Fibroblast of lung (primary cell): ENCODE data around the gene VPS29.
"Not testable (repeated sequence)": the region's sequence is repeated elsewhere in the genome, so short reads cannot be mapped to it uniquely, and the experiment has no call there.

ENCODE experiments used
- CTCF ChIP-seq, 2 donors: IDR thresholded peaks in 1 of 2; conservative IDR thresholded peaks in 1 of 2; 1 replicate in 1 of 2; 2 replicates in 1 of 2; pipeline ENCODE4 v1.5.1; 2011 to 2012; ENCODE audit warnings: low read length in 2 of 2, control low read depth in 1 of 2, inconsistent platforms in 1 of 2, low read depth in 1 of 2, mild to moderate bottlenecking in 1 of 2
- EZH2 ChIP-seq: IDR thresholded peaks from 2 replicates; pipeline ENCODE4 v1.5.1; 2012; ENCODE audit warnings: low read length, control low read depth, mild to moderate bottlenecking; ENCODE audit errors: missing control alignments

- TF ChIP-seq CTCF (conservative IDR thresholded peaks at IDR 0.05 in 1 of 2, IDR thresholded peaks at IDR 0.05 in 1 of 2; ENCODE audit: low read depth in 1 of 2, low read length in 2 of 2); EZH2: not testable (repeated sequence)
Measured at GRCh38 chr12:110461189-110461588, 40.7 kb downstream of the VPS29 start.
